Glomerular endothelial cell (primary cell): ENCODE results near the gene YJU2. TPM values are rescaled to one million over a fixed set of nuclear protein-coding genes. Genes with fewer than 3 reads are reported as not detected.
"Not testable (repeated sequence)": the region's sequence is repeated elsewhere in the genome, so short reads cannot be mapped to it uniquely, and the experiment has no call there.

Source experiments
- DNase-seq: peaks from one replicate; pipeline ENCODE4 v3.0.0-alpha.2; 2011; ENCODE audit warnings: low read depth, low spot score; ENCODE audit errors: extremely low read depth
- total RNA-seq: library from RNA; depleted of rRNA; stranded (reverse); fragments of >200 nt; gene quantifications from 2 replicates; pipeline ENCODE4 v1.2.3, GENCODE V29; 2015

YJU2 gene
- 21.8 and 23.9 TPM in 2 replicates for total RNA-seq

DNA sequence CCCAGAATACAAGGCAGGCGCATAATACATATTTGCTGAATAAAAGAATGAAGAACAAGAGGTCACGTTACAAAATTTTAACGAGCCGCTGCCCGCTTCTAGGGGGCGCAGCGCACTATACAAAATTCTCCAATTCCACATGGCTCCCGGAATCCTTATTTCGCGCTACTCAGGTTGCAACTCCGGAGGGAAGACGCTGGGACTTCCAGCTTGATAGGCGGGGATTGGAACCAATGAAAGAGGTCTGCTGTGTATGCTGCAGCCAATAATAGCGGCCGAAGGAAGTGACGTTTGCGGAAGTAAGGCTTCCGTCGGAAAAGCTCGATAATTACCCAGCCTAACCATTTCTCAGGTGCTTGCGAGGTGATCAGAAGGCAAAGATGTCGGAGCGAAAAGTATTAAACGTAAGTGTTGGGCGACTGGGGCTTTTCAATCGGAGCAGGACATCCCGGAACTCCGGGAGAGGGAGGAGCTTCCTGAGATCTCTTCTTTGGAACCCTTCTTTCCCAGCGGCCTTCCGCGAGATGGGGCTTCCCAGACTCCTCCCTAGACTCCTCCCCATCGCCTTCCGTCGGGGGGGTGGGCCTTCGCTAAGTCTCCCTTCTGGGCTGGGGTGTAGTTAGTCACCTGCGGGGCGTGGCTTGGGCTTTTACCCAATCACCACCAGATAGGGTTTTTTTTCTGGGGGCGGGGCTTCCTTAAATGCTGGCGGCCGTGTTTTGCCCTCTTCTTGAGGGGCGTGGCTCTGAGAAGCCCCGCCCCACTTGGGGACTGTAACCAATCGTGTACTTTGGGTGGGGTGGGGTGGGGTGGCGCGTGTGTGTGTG lies at the start of gene YJU2:
Gene YJU2 (plus strand): TSS at position 314 of the 827 bp plus-strand sequence. CDS start 67 bp downstream, at position 381.
- peak; percentile 97 for DNase-seq

GRCh38 chr19:4197228-4197624 lies 49.7 kb upstream of the YJU2 start:
- no peak for DNase-seq

- no peak for DNase-seq
Observed at GRCh38 chr19:4197625-4198466, 49.0 kb upstream of the YJU2 start.

DNA sequence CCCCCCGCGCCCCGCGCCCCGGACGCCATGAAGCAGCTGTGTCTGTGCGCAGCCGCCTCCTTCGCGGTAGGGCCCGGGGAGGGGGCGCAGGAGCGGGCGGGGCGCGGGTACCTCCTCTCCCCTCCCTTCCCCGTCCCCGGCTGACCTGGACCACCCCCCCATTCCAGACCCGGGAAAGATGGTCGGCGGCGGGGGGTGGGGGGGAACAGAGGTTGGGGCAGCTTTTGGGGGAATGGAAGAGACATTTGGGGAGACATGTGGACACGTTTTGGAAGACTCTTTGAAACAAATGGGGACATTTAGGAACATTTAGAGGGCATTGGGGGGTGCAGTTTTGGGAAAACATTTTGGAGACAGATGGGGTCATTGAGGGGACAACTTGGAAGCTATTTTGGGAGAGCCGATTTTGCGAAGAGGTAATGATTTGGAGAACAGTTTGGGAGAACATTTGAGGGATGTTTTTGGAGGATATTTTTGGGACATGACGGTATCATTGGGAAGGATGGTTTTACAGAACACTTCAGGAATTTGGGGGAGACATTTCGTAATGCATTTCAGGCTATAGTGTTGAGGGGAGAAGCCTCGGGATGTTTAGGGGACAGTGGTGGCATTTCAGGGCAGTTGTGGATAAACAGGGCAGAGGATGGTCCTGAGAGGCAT lies 48.3 kb upstream of the YJU2 start:
- DNase-seq: no peak

DNA sequence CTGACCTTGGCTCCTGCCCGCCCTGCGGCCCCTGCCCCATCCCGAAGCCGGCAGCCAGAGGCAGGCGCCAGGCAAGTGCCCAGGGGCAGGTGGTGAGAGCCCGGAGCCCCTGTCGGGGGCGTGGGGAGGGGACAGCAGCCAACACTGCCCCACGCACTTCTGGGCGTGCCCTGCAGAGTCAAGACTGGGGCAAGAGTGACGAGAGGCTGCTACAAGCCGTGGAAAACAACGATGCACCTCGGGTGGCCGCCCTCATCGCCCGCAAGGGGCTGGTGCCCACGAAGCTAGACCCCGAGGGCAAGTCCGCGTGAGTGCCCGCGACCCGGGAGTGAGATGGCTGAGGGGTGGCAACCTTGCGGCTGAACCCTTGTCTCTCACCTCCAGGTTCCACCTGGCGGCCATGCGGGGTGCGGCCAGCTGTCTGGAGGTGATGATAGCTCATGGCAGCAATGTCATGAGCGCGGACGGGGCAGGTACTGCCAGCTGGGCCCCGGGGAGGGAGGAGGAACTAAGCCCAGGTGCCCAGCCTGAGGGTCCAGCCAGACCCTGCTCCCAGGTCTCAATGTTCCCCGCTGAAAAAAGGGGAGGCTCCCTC lies 47.1 kb upstream of the YJU2 start:
- no peak for DNase-seq

- no peak for DNase-seq
Observed at GRCh38 chr19:4200940-4201542, 45.8 kb upstream of the YJU2 start.

DNA sequence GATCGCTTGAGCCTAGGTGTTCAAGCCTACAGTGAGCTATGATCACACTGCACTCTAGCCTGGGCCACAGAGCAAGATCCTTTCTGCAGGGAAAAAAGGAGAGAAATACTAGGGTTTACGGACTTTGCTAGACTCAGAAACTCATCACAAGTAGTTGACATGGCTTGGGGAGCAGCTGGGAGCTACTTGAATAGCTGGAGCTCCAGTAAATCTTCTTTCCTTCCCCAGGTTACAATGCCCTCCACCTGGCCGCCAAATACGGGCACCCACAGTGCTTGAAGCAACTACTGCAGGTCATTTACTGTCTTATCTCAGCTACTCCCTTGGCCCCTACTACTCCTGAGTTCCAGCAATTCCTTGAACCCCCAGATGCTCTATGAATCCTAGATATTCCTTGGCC lies 45.1 kb upstream of the YJU2 start:
- no peak for DNase-seq

- no peak for DNase-seq
Observed at GRCh38 chr19:4206818-4207484, 39.9 kb upstream of the YJU2 start.

DNA sequence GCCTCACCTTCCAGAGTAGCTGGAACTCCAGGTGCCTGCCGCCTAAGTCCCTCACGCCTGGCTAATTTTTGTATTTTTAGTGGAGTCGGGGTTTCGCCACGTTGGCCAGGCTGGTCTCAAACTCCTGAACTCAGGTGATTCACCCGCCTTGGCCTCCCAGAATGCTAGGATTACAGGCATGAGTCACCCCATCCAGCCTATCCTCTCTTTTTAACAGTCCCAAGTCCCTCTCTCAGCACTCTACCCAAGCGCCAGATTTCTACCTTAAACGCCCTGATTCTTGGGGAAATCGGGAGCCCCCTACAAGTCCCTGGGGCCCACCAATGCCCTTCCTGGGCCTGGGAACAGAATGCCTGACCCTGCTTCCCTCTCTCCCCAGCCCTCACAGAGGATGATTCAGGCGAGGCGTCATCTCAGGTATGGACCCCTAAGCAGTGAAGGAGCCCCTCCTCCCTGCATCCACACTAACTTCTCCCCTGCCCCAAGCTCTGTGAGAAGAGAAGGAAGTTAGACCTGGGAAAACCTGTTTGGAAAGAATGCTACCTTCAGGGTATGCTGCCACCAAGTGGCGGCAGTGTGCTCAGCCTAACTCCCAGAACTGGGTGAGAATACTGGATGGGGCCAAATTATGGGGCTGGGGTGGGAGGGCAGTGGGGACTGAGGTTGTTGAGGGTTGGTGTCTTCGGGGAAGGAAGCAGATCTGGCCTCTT lies 38.3 kb upstream of the YJU2 start:
- DNase-seq: no peak

DNA sequence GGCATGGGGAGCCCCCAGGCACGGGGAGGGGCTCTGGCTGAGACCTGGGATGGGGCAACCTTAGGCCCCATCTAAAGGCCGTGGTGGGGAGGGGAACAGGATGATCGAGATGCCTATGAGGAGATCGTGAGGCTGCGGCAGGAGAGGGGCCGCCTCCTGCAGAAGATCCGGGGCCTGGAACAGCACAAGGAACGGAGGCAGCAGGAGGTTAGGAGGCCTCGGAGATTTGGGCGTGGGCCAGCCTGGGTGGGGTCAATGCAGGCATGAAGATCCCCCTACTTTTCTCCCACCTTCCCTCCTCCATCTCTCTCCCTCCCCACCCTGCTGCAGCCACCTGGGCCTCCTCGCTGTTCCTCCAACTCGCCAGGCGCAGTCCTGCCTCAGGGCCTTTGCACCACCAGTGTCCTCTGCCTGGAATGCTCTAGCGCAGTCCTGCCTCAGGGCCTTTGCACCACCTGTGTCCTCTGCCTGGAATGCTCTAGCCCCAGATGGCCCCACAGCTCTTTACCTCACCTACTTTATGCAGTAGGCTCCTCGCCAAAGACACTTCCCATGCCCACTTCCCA lies 36.6 kb upstream of the YJU2 start:
- no peak for DNase-seq

GRCh38 chr19:4213116-4213515 lies 33.8 kb upstream of the YJU2 start:
- no peak for DNase-seq

DNA sequence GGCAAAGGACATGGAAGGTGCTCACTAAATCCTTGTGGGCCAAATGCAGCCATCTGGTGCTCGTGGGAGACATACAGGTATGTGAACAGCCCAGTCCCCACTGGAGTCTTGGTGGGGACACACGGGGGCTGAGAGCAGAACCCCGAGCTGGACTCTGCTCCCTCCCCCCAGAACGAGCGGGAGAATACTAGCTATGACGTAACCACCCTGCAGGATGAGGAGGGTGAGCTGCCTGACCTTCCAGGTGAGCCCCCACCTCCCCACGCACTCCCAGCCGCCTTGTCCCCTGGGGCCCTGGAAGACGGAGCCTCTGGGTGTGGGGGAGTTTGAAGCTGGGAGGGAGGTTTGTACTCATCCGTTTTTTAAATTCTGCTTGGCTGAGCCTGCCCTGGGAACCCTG lies 31.1 kb upstream of the YJU2 start:
- DNase-seq: no peak

- no peak for DNase-seq
Observed at GRCh38 chr19:4216846-4217245, 30.0 kb upstream of the YJU2 start.

DNA sequence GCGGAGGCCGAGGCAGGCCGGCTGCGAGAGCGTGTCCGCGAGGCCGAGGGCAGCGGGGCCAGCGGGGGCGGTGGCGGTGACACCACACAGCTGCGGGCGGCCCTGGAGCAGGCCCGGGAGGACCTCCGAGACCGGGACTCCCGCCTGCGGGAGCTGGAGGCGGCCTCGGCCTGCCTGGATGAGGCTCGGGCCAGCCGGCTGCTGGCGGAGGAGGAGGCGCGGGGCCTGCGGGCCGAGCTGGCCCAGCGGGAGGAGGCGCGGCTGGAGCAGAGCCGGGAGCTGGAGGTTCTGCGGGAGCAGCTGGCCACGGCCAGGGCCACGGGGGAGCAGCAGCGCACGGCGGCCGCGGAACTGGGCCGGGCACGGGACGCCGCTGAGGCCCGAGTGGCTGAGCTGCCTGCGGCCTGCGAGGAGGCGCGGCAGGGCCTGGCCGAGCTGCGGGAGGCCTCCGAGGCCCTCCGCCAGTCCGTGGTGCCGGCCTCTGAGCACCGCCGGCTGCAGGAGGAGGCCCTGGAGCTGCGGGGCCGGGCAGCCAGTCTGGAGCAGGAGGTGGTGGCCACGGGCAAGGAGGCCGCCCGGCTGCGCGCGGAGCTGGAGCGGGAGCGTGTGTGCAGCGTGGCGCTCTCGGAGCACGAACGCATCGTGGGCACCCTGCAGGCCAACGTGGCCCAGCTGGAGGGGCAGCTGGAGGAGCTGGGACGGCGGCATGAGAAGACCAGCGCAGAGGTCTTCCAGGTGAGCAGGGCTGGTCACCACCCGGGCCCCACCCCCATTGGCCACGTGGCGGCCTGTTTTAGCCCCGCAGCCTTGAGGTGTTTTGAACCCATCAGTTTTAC lies 29.2 kb upstream of the YJU2 start:
- DNase-seq: no peak

DNA sequence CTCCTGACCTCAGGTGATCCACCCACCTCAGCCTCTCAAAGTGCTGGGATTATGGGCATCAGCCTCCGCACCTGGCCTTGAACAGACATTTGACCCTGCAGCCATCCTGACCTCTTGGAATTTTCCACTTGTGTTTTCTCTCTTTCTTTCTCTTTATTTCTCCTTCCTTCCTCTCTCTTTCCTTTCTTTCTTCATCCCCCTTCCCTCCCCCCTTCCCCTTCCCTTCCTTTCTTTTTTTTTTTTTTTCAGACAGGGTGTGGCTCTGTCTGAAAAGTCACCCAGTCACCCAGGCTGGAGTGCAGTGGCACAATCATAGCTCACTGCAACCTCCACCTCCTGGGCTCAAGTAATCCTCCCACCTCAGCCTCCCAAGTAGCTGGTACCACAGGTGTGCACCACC lies 28.4 kb upstream of the YJU2 start:
- not testable (repeated sequence) for DNase-seq

DNA sequence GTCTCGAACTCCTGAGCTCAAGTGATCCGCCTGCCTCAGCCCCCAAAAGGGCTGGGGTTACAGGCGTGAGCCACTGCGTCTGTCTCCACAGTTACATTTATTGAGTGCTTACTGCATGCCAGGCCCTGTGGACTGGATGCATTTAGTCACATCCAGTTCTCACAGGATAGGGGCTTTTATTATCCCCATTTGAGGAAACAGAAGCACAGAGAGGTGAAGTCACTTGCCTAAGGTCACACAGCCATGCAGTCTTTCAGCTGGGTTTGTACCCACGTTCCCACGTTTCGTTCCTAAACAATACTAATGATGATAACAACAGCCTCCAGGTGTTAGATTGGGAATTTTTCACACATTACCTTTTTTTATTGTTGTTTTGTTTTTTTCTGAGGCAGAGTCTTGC lies 26.7 kb upstream of the YJU2 start:
- DNase-seq: no peak

GRCh38 chr19:4224470-4224869 lies 22.4 kb upstream of the YJU2 start:
- DNase-seq: no peak

- no peak for DNase-seq
Observed at GRCh38 chr19:4225885-4226284, 21.0 kb upstream of the YJU2 start.
